Keratinocyte (primary cell): ENCODE data around the gene DISC1. TPM values are rescaled to one million over a fixed set of nuclear protein-coding genes. Genes with fewer than 3 reads are reported as not detected.

Source experiments
- DNase-seq: peaks from one replicate; pipeline ENCODE4 v3.0.0-alpha.2; 2011; ENCODE audit warnings: low read depth, missing footprints, low spot score
- FAIRE-seq: peaks from 2 replicates; lab custom pipeline; 2011; peaks lifted over from hg19 to GRCh38; lab: Jason Lieb, UNC
- H2AFZ ChIP-seq: 2 replicates; pipeline ENCODE4 v1.6.0; 2012; ENCODE audit warnings: low read length, control low read depth, inconsistent platforms; ENCODE audit not compliant: control insufficient read depth
- H3K27ac ChIP-seq: 2 replicates; pipeline ENCODE4 v1.5.1; 2011; ENCODE audit warnings: low read length; ENCODE audit not compliant: control insufficient read depth, insufficient read depth
- H3K27me3 ChIP-seq: 3 replicates; pipeline ENCODE4 v1.6.0; 2011; ENCODE audit warnings: low read length; ENCODE audit not compliant: control insufficient read depth, insufficient read depth; ENCODE audit errors: extremely low read depth
- H3K36me3 ChIP-seq, 2 experiments: 2 replicates in 1 of 2; 3 replicates in 1 of 2; pipeline ENCODE4 v1.5.1; 2011; ENCODE audit warnings: low read length in 2 of 2, mild to moderate bottlenecking in 1 of 2; ENCODE audit not compliant: control insufficient read depth in 2 of 2, insufficient read depth in 2 of 2; ENCODE audit errors: extremely low read depth in 1 of 2
- H3K4me1 ChIP-seq: 3 replicates; pipeline ENCODE4 v1.5.1; 2011; ENCODE audit warnings: low read length; ENCODE audit not compliant: control insufficient read depth, insufficient read depth; ENCODE audit errors: extremely low read depth
- H3K4me2 ChIP-seq: 3 replicates; pipeline ENCODE4 v1.6.0; 2011; ENCODE audit warnings: low read depth, low read length; ENCODE audit not compliant: control insufficient read depth, insufficient read depth; ENCODE audit errors: extremely low read depth
- H3K4me3 ChIP-seq, 3 experiments: fragments of 200-600 bp in 1 of 3; sonication (generic) in 1 of 3; 2 replicates in 2 of 3; 3 replicates in 1 of 3; pipeline ENCODE4 v1.5.1; 2011 to 2016; ENCODE audit warnings: low read length in 3 of 3, mild to moderate bottlenecking in 3 of 3, control low read depth in 2 of 3, inconsistent platforms in 1 of 3, low read depth in 1 of 3, mixed read lengths in 1 of 3, mixed run types in 1 of 3, moderate library complexity in 1 of 3; ENCODE audit not compliant: control insufficient read depth in 2 of 3, insufficient read depth in 2 of 3; ENCODE audit errors: extremely low read depth in 1 of 3
- H3K79me2 ChIP-seq: 2 replicates; pipeline ENCODE4 v1.6.0; 2012; ENCODE audit warnings: low read length; ENCODE audit not compliant: control insufficient read depth, insufficient read depth
- H3K9ac ChIP-seq: 3 replicates; pipeline ENCODE4 v1.6.0; 2011; ENCODE audit warnings: low read length; ENCODE audit not compliant: control insufficient read depth, insufficient read depth; ENCODE audit errors: extremely low read depth
- H3K9me1 ChIP-seq: 3 replicates; pipeline ENCODE4 v1.6.0; 2011; ENCODE audit warnings: low read length; ENCODE audit not compliant: control insufficient read depth, insufficient read depth; ENCODE audit errors: extremely low read depth
- H3K9me3 ChIP-seq: 2 replicates; pipeline ENCODE4 v1.5.1; 2012; ENCODE audit warnings: low read depth, low read length; ENCODE audit not compliant: control insufficient read depth
- H4K20me1 ChIP-seq: 3 replicates; pipeline ENCODE4 v1.6.0; 2011; ENCODE audit warnings: low read length; ENCODE audit not compliant: control insufficient read depth, insufficient read depth; ENCODE audit errors: extremely low read depth
- CTCF ChIP-seq, 3 experiments: IDR thresholded peaks in 1 of 3; conservative IDR thresholded peaks in 1 of 3; optimal IDR thresholded peaks in 1 of 3; 2 replicates in 2 of 3; 3 replicates in 1 of 3; pipeline versions ENCODE3 to v1.5.1; 2011; ENCODE audit warnings: low read length in 3 of 3, mild to moderate bottlenecking in 3 of 3, moderate library complexity in 2 of 3, control low read depth in 1 of 3, inconsistent platforms in 1 of 3; ENCODE audit not compliant: insufficient read depth in 2 of 3; ENCODE audit errors: extremely low read depth in 1 of 3
- EZH2 ChIP-seq: IDR thresholded peaks from one replicate; pipeline ENCODE4 v1.6.1; 2012; ENCODE audit warnings: inconsistent platforms, mild to moderate bottlenecking, low read length, moderate library complexity
- dilution Hi-C: fragments of 300-500 bp; cut with MboI; formaldehyde crosslinking; loops from one replicate; pipeline ENCODE4 v1.7.0; 2020; ENCODE audit warnings: low sequenced_read_pairs; ENCODE audit not compliant: extremely low pct_ligation_motif_present
- polyA plus RNA-seq, 5 experiments: library from polyadenylated mRNA; depleted of rRNA in 3 of 5; stranded (reverse) in 3 of 5; stranded (forward) in 1 of 5; unstranded in 1 of 5; fragments of >200 nt; gene quantifications; 1 replicate in 1 of 5; 2 replicates in 3 of 5; 3 replicates in 1 of 5; pipeline versions ENCODE4 v1.2.1 to v1.2.3, GENCODE V29; 2011 to 2012; ENCODE audit warnings: missing spikeins in 2 of 5, low read depth in 1 of 5, low replicate concordance in 1 of 5

The DISC1 gene
- polyA plus RNA-seq, 1 donor (not counting 4 experiments of a cell fraction or from before 2014, with no cell fraction given) = 0.47 TPM

- no peaks in the 10 kb centered on the region for H4K20me1 ChIP-seq
- TF ChIP-seq CTCF (optimal IDR thresholded peaks at IDR 0.05 in 1 of 3, IDR thresholded peaks at IDR 0.05 in 1 of 3, conservative IDR thresholded peaks at IDR 0.05 in 1 of 3; ENCODE audit: extremely low read depth in 1 of 3, insufficient read depth in 2 of 3, low read length in 3 of 3) (no peak), EZH2 (no peak)
- dilution Hi-C loops = no loop called here
Measured at GRCh38 chr1:231596337-231596791, 30.2 kb upstream of the DISC1 start.

GRCh38 chr1:231597971-231598370, 28.6 kb upstream of the DISC1 start:
- Histone ChIP-seq H3K4me1 (no peaks in the 10 kb centered on the region), H4K20me1 (no peaks in the 10 kb centered on the region), H3K9me3 (no peaks in the 10 kb centered on the region), H2AFZ (no peak overlapping the region), H3K4me3 (no peak overlapping the region), H3K27ac (no peak overlapping the region), H3K36me3 (no peaks in the 10 kb centered on the region), H3K27me3 (no peaks in the 10 kb centered on the region), H3K4me2 (no peak overlapping the region), H3K79me2 (no peaks in the 10 kb centered on the region), H3K9ac (no peak overlapping the region), H3K9me1 (no peaks in the 10 kb centered on the region)
- DNase-seq (no peak), FAIRE-seq (no peak)
- dilution Hi-C loops = no loop called here
- no peak for TF ChIP-seq EZH2
- TF ChIP-seq CTCF (optimal IDR thresholded peaks at IDR 0.05 in 1 of 3, IDR thresholded peaks at IDR 0.05 in 1 of 3, conservative IDR thresholded peaks at IDR 0.05 in 1 of 3; ENCODE audit: extremely low read depth in 1 of 3, insufficient read depth in 2 of 3, low read length in 3 of 3) = no peak

More at GRCh38 chr1:231596337-231596791, 30.2 kb upstream of the DISC1 start:
- Histone ChIP-seq H3K4me2 (no peak overlapping the region), H3K36me3 (no peaks in the 10 kb centered on the region), H3K27me3 (no peaks in the 10 kb centered on the region), H3K27ac (no peak overlapping the region), H3K9me1 (no peaks in the 10 kb centered on the region), H2AFZ (no peak overlapping the region), H3K4me3 (no peak overlapping the region), H3K9ac (no peak overlapping the region), H3K79me2 (no peaks in the 10 kb centered on the region), H3K9me3 (no peaks in the 10 kb centered on the region), H3K4me1 (no peaks in the 10 kb centered on the region)
- FAIRE-seq = no peak
- DNase-seq = no peak
